HG03565 (cell line): ENCODE data around the gene SPINK4.

Experiments
- ATAC-seq: cut with Tn5 transposase; IDR thresholded peaks from one replicate; pipeline ENCODE4 v1.9.1; 2021; ENCODE audit warnings: mild to moderate bottlenecking, moderate library complexity; ENCODE audit not compliant: unreplicated experiment

The SPINK4 gene

DNA sequence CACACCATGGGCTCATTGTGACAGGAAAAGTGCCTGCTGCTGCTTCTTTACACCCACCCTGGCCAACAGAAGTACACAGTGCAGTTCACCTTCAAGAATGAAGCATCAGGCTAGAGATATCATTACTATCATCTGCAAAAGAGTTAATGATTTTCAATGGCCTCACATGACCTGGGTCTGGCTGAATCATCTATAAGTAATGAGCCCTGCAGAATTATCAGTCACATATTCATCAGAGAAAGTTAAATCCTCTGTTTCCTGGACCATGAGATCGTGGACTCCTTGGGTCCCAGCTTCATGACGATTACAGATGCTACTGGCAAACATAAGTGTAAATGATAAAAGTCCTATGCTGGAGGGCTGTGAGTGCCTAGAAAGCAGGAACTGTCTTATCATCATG, 16.3 kb downstream of the SPINK4 start:
- no peak for ATAC-seq

- no peak for ATAC-seq
These were observed 17.3 kb downstream of the SPINK4 start for GRCh38 chr9:33257276-33257675.

GRCh38 chr9:33260372-33260771, 20.4 kb downstream of the SPINK4 start:
- ATAC-seq = no peak

GRCh38 chr9:33263131-33264002, 23.4 kb downstream of the SPINK4 start:
- ATAC-seq = no peak

DNA sequence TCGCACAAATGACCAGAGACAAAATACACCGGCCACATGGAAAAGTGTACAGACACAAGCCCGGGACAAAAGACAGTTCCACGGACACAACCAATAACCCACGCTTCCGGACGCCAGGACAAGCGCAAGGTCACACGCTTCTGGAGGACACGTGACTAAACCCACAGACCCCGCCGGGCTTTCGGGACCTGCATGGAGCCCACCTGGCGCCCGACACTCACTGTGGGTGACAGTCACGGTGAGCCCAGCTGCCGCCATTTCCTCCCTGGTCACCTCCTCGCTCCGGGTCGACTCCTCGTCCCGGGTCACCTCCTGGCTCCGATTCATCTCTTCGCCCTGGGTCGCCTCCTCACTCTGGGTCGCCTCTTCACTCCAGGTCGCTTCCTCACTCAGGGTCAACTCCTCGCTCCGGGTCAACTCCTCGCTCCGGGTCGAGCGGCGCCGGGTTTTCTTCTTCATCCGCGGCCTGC, 24.1 kb downstream of the SPINK4 start:
- ATAC-seq = peak; percentile 10

DNA sequence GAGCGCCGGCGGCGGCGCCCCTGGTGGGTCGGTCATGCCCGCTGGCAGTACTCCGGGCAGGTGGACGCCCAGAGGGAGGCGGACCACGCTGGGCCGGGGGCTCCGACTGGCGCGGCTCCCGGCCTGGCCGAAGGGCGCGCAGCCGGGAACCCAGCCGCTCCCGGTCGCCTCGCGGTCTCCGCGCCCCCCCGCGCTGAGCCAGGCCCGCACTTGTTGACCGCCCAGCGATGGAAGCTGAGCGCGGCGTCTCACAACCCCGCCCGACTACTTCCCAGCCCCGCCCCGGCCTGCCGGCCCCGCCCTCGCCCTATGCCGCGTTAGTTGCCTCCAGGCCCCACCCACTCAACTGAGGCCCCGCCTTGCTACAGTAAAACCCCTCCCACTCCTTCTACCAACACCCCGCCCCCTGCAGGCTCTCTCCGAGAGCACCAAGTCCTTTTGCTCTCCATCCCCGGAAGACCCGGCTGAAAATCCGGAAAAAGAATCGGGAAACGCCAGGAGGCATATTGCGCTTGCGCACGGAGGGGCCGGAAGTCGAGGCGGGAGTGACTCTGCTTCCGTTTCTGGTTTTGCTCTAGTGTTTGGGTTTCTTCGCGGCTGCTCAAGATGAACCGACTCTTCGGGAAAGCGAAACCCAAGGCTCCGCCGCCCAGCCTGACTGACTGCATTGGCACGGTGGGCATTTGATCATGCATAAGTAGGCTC, 24.7 kb downstream of the SPINK4 start, which contains the start of the genes BAG1 and CHMP5:
Gene BAG1, minus strand, starts transcription at position 236 of the 705 bp plus-strand sequence.
Gene CHMP5, plus strand, starts transcription at position 577 of the 705 bp plus-strand sequence. Its CDS starts 30 bp downstream, at position 607.
- ATAC-seq = peak; percentile 78

DNA sequence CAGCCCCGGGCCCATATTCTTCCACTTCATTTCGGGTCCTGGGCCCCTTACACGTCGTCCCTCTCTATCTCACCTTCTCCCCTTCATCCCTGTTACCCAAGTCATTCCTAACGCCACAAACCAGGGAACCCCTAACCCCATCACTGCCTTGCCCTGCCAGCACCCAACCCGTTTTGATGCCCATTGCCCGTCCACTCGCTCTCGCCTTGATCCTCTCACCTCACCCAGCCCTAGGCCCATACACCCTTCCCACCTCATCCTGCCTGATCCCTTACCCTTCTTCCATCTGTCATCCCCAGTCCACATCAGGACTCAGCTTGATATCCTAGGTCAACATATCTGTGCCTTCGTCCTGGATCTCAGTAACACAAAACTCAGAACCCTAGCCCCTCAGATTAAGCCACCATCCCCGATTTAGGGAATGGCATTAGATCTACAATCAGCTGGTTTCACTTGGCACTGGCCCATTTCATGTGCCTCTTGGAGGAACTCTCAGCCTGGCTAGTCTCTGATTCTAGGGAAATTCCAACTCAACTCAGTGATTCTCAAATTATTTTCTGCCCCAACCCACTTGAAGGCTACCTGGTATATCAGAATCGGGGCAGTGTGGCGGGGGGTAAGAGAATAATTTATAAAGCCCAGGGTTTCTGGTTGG, 25.4 kb downstream of the SPINK4 start:
- no peak for ATAC-seq

DNA sequence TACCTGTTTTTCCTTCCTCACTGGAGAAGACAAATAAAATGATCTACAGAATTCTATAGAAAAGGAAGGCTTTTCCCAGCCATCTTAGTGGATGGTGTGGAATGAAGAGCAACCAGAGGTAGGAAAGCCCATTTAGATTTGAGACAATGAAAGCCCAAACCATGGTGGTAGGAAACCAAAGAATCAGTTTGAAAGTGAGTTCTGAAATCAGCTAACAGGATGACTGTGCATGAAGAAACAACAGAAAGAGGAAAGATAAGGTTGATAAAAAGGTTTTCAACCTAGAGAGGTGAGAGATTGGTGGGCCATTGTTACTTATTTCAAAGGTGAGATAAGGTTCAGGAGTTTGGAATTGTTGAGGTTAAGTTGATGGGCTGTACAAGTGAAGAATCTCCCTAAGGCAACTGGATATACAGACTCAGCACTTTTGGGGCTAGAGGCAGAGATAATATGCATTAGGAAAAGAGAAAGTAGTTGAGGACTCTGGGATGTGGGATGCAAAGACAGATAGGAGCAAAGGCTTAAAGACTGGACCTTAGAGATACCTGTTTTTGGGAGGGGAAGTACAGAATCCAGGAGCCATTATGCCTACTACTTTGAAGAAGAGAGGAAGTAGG, 27.3 kb downstream of the SPINK4 start:
- no peak for ATAC-seq

DNA sequence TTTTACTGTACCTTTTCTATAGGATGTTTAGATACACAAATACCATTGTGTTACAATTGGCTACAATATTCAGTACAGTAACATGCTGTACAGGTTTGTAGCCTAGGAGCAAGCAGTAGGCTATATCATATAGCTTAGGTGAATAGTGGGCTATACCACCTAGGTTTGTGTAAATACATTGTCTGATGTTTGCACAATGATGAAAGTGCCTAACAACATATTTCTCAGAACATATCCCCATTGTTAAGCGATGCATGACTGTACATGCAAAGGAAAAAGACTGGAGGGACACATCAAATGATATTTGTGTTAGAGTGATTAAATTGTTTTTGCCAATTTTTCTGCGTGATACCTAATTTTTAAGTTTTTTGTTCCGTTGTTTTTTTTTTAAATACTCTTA, 30.2 kb downstream of the SPINK4 start:
- no peak for ATAC-seq

- no peak for ATAC-seq
These were observed 32.1 kb downstream of the SPINK4 start for GRCh38 chr9:33272061-33272460.

- no peak for ATAC-seq
These were observed 33.5 kb downstream of the SPINK4 start for GRCh38 chr9:33273266-33273971.

DNA sequence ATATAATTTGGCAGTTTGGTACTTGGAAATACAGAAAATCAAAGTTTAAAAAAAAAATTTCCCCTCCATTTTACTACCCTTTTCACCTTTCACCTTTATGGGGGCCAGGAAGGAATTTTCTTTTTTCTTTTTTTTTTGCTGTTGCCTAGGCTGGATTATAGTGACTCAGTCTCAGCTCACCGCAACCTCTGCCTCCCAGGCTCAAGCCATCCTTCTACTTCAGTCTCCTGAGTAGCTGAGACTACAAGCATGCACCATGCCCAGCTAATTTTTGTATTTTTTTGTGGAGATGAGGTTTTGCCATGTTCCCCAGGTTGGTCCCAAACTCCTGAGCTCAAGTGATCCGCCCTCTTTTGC, 34.0 kb downstream of the SPINK4 start:
- no peak for ATAC-seq

GRCh38 chr9:33277484-33277883, 37.5 kb downstream of the SPINK4 start:
- no peak for ATAC-seq

DNA sequence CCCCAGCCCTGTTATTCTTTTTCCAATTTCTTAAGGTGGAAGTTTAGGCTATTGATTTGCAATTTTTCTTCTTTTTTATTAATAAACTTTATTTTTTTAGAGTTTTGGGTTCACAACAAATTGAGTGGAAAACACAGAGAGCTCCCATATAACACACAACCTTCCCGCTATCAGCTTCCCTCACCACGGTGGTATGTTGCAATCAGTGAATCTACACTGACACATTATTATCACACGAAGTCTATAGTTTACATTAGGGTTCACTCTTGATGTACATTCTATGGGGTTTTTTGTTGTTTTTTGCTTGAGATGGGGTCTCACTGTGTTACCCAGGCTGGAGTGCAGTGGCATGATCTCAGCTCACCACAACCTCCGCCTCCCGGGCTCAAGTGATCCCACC, 45.5 kb downstream of the SPINK4 start:
- ATAC-seq = no peak

DNA sequence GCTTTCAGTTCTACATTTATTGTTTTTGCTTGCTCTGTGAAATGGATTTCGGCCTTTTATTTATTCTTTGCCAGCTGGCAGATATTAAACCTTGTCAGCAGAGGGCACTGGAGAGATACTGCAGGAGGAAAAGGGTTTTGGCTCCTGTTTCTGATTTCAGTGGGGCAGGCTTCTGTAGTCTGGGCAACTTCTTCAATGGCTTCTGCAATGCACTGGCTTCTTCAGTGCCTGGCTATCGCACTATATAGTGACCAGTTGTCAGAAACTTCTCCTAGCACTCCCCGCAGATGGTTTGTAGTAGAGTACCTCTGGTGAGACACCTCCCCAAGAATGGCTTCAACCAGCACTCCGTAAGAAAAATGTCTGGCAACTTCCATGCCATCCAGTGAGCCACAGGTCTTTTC, 47.1 kb downstream of the SPINK4 start:
- ATAC-seq = no peak

DNA sequence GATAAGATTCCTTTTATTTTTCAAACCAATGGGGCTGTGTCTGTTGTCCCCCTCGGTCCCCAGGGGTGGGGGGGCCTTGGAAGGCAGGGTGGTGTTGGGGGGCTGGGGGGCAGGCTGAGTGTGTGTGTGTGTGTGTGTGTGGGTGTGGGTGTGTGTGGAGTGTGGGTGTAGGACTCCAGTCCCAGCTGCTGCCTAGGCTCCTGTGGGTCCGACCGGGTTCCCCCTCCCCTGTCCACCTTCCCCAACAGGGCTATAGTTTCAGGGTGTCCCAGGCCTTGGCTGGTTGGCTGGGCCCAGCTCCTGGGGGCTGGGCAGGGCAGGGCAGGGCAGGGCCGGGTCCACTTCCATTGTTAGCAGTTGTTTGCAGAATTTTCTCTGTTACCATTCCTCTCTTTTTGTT, 48.3 kb downstream of the SPINK4 start:
- no peak for ATAC-seq

GRCh38 chr9:33288828-33289483, 49.0 kb downstream of the SPINK4 start:
- ATAC-seq = no peak

- no peak for ATAC-seq
These were observed 49.5 kb downstream of the SPINK4 start for GRCh38 chr9:33289496-33289895.

- ATAC-seq = no peak
These were observed 49.9 kb downstream of the SPINK4 start for GRCh38 chr9:33289936-33290246.
